ENCODE measurements around the gene GLRX5. TPM values are rescaled to one million over a fixed set of nuclear protein-coding genes. Genes with fewer than 3 reads are reported as not detected.
"Not testable (repeated sequence)": the region's sequence is repeated elsewhere in the genome, so short reads cannot be mapped to it uniquely, and the experiment has no call there.

The GLRX5 gene
- total RNA-seq, 3 donors from 2014 or later = 29.1 to 36.1 (median 33.6) TPM

DNA sequence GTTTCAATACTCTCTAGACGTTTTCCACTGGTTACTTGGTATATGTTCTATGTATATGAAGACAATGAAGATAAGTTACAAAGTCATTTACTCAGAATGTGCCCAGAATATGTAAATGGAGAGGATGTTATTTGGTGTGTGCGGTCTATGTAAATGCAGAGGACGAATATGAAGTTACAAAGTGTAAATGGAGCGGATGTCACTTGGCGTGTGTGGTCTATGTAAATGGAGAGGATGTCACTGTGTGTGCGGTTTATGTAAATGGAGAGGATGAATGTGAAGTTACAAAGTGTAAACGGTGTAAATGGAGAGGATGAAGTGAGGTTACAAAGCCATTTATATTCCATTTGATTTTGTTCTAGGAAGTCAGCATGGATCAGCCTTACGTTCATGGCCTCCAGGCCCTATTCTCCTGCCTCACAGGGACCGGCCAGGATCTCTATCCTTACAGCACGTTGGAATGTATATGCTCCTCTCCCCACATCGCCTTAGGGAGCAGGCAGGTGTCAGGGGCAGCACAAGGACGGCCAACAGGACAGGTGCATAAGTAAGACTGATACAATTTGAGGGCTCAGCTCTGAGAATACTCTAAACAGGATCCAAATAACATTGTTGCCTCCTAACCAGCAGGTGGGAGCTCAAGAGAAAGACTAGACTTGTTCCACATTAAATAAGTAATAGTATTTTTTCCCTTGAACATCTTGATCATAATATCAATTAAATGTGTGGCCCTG lies 42.4 kb downstream of the GLRX5 start:
- intact Hi-C loops (cut with DNase I; ENCODE audit: low total_unique reads) = no loop called here
- Histone ChIP-seq H3K27me3 (no peaks in the 10 kb centered on the region), H3K4me3 (no peak overlapping the region), H3K9me3 (no peaks in the 10 kb centered on the region), H3K4me1 (no peaks in the 10 kb centered on the region), H3K27ac (no peak overlapping the region), H3K36me3 (no peaks in the 10 kb centered on the region)
- TF ChIP-seq, protein P1, sequence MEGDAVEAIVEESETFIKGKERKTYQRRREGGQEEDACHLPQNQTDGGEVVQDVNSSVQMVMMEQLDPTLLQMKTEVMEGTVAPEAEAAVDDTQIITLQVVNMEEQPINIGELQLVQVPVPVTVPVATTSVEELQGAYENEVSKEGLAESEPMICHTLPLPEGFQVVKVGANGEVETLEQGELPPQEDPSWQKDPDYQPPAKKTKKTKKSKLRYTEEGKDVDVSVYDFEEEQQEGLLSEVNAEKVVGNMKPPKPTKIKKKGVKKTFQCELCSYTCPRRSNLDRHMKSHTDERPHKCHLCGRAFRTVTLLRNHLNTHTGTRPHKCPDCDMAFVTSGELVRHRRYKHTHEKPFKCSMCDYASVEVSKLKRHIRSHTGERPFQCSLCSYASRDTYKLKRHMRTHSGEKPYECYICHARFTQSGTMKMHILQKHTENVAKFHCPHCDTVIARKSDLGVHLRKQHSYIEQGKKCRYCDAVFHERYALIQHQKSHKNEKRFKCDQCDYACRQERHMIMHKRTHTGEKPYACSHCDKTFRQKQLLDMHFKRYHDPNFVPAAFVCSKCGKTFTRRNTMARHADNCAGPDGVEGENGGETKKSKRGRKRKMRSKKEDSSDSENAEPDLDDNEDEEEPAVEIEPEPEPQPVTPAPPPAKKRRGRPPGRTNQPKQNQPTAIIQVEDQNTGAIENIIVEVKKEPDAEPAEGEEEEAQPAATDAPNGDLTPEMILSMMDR (IDR thresholded peaks at IDR 0.05) = no peak
- TF ChIP-seq POLR2AphosphoS5 (IDR thresholded peaks at IDR 0.05) = no peak
- TF ChIP-seq POLR2A (IDR thresholded peaks at IDR 0.05) = no peak
- DNase-seq (ENCODE audit: low spot score in 2 of 2) = no peak

- intact Hi-C loops (cut with DNase I; ENCODE audit: low total_unique reads) = no loop called here
- DNase-seq (ENCODE audit: low spot score in 2 of 2) = no peak
These were observed 43.0 kb downstream of the GLRX5 start for GRCh38 chr14:95577870-95578269.

GRCh38 chr14:95583836-95584617 lies 49.2 kb downstream of the GLRX5 start:
- H3K27ac ChIP-seq; H3K27me3 ChIP-seq; H3K4me3 ChIP-seq; H3K36me3 ChIP-seq; DNase-seq (ENCODE audit: low spot score in 2 of 2); H3K4me1 ChIP-seq; H3K9me3 ChIP-seq; intact Hi-C loops (cut with DNase I; ENCODE audit: low total_unique reads): not testable (repeated sequence)

More at GRCh38 chr14:95577870-95578269, 43.0 kb downstream of the GLRX5 start:
- H3K27me3 ChIP-seq = no peaks in the 10 kb centered on the region
- H3K36me3 ChIP-seq = no peaks in the 10 kb centered on the region
- no peak overlapping the region for H3K27ac ChIP-seq
- no peaks in the 10 kb centered on the region for H3K9me3 ChIP-seq
- H3K4me3 ChIP-seq = no peak overlapping the region
- H3K4me1 ChIP-seq = no peaks in the 10 kb centered on the region
- TF ChIP-seq POLR2A (IDR thresholded peaks at IDR 0.05) (no peak), POLR2AphosphoS5 (IDR thresholded peaks at IDR 0.05) (no peak)
- TF ChIP-seq, protein P1 (IDR thresholded peaks at IDR 0.05) = no peak

- H3K4me1 ChIP-seq = no peaks in the 10 kb centered on the region
- H3K27me3 ChIP-seq = peaks cover 0 to 10% of the 10 kb centered on the region in 2 donors
- H3K36me3 ChIP-seq = no peaks in the 10 kb centered on the region
- no peak for DNase-seq (ENCODE audit: low spot score in 2 of 2)
- peaks cover 5% of the 10 kb centered on the region in 2 donors for H3K9me3 ChIP-seq
- no peak overlapping the region for H3K27ac ChIP-seq
- H3K4me3 ChIP-seq = no peak overlapping the region
- intact Hi-C loops (cut with DNase I; ENCODE audit: low total_unique reads) = no loop called here
- TF ChIP-seq, protein P1 (IDR thresholded peaks at IDR 0.05) = no peak
These were observed 51.2 kb downstream of the GLRX5 start for GRCh38 chr14:95585953-95586620.

- intact Hi-C loops (cut with DNase I; ENCODE audit: low total_unique reads); DNase-seq (ENCODE audit: low spot score in 2 of 2); H3K4me1 ChIP-seq; H3K36me3 ChIP-seq; H3K4me3 ChIP-seq; H3K27me3 ChIP-seq; H3K9me3 ChIP-seq; H3K27ac ChIP-seq: not testable (repeated sequence)
These were observed 56.3 kb downstream of the GLRX5 start for GRCh38 chr14:95591182-95591581.

Other genes starting within 250 kb of the GLRX5 start
- gene CLMN, start 215.1 kb upstream of the GLRX5 start, total RNA-seq = 10 to 100 TPM; 23.7 to 73.6 (median 48.5) TPM
- 100 to 1,000 TPM in 1 of 3 donors, 10 to 100 TPM in 2; 13.5 to 112 (median 22.0) TPM for gene SYNE3, start 18.4 kb upstream of the GLRX5 start, total RNA-seq
- not detected for gene TCL1B, start 151.4 kb downstream of the GLRX5 start, total RNA-seq
- not detected for gene TCL1A, start 179.1 kb downstream of the GLRX5 start, total RNA-seq

Measured in breast epithelium (tissue), 4 donors.